WI38 (cell line): Measurements from ENCODE around the gene ESYT2.

Source experiments
- H3K4me3 ChIP-seq: 2 replicates; pipeline ENCODE4 v1.5.1; 2011; ENCODE audit warnings: low read depth, mild to moderate bottlenecking, control low read depth, low read length
- CTCF ChIP-seq: IDR thresholded peaks from 2 replicates; pipeline ENCODE4 v1.5.1; 2012; ENCODE audit warnings: low read depth, mild to moderate bottlenecking, control low read depth, low read length

The ESYT2 gene

DNA sequence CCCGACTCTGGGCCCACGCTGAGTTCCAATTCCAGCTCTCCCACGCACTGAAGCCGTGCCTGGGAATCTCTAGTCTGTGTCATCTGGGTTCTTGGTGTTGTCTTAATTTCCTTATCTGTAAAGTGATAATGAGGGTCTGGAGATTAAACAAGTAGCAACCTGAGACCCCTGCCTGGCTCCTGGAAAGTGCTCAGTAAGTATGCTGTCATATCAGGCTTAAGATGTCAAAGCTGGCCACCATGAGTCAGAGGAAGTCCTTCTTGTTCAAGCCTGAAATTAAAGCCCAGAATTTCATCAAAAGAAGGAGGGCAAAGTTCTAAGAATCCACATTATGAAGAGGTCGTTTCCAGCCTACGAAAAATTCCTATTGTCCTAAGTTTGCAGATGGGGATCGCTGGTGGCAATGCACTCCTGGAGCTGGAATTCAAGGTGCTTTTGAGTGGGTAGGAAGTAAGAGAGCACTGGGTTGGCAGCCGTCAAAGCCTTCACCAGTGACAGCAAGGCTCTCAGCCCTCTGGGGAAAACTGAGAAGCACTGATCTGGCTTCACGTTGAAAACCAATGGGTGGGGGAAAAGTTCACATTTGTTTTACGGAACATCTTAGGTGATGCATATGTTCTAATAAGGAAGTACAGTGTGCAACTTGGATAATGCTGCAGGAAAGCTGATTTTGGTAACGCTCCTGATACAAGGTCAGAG, 74.4 kb downstream of the ESYT2 start:
- no peak for TF ChIP-seq CTCF
- H3K4me3 ChIP-seq = no peak overlapping the region

DNA sequence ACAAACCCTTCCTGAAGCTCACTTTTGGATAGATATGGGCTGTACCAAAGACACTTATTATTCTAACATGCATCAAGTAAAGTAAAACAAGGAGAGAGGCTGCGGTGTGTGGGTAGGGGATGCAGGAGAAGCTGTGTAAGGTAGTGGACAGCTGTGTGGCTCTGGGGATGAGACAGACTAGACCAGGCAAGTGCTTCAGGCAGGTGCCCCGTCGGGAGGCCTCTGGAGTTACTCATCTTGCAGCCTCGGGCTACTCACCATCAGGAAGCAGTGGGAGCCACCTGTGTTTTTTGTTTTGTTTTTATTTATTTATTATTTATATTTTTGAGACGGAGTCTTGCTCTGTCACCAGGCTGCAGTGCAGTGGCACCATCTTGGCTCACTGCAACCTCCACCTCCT, 75.4 kb downstream of the ESYT2 start:
- TF ChIP-seq CTCF = no peak
- no peak overlapping the region for H3K4me3 ChIP-seq

DNA sequence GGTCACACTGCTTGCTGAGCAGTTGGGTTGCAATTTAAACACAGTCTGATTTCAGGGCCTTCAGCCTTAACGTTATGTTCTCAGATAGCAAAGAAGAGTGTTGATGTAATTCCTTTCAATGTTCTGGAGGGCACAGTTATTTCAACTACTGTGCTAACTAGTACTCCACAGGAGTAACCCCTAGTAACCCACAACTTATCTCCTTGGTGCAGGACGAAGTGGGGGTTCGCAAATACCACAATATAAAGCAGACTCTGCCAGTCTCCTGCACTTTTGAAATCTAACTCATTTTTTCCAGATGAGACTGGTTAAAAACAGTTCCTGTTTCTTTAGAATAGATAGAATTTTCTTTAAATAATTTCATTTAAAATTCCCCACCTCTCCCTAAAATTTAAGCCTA, 77.6 kb downstream of the ESYT2 start:
- TF ChIP-seq CTCF = no peak
- H3K4me3 ChIP-seq = no peak overlapping the region

- TF ChIP-seq CTCF = no peak
Observed at GRCh38 chr7:158751199-158751598, 78.1 kb downstream of the ESYT2 start.

GRCh38 chr7:158750702-158751101, 78.6 kb downstream of the ESYT2 start:
- no peak overlapping the region for H3K4me3 ChIP-seq
- TF ChIP-seq CTCF = no peak

More at GRCh38 chr7:158751199-158751598, 78.1 kb downstream of the ESYT2 start:
- no peak overlapping the region for H3K4me3 ChIP-seq

DNA sequence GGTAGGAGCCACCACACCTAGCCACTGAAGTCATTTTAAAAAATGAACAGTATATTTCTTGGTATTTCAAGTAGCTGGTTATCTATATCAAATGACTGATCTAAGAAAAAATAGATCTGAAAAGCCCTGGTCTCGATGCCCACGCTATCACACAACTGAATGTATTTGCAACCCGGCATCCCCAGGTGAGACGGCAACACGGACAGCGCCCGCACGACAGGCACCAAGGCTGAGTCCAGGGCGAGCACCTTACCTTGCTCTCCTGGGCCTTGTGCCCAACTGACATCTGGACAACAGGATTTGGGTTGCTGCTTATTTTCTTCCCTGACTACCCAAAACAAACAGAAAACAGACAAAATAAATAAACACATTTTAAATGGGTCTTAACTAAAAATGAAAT, 79.9 kb downstream of the ESYT2 start:
- H3K4me3 ChIP-seq = no peak overlapping the region
- no peak for TF ChIP-seq CTCF

GRCh38 chr7:158748335-158748734, 81.0 kb downstream of the ESYT2 start:
- no peak overlapping the region for H3K4me3 ChIP-seq
- no peak for TF ChIP-seq CTCF
